Measurements from ENCODE around the gene C4orf50.
"Not testable (repeated sequence)": the region's sequence is repeated elsewhere in the genome, so short reads cannot be mapped to it uniquely, and the experiment has no call there.

Gene C4orf50

GRCh38 chr4:5887011-5887360 lies 131.2 kb downstream of the C4orf50 start:
- no peak for DNase-seq

DNA sequence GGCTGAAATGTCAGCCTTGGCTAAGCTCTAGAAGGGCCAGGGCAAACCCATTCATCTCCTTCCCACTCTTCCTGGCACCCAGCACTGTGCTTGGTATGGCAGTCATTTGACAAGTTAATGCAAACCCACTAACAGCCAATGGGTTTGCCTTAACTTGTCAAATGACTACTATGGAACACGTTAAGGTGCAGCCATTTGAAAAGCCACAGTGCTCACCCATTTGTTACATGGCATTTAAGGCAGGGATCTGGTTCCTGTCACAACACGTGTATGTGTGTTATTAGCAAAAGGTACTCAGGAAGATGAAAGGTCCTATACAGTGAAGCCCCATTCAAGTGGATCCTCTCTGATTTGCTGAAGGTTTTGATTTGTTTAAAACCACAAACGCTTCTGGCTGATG lies 132.5 kb downstream of the C4orf50 start:
- no peak for DNase-seq

DNA sequence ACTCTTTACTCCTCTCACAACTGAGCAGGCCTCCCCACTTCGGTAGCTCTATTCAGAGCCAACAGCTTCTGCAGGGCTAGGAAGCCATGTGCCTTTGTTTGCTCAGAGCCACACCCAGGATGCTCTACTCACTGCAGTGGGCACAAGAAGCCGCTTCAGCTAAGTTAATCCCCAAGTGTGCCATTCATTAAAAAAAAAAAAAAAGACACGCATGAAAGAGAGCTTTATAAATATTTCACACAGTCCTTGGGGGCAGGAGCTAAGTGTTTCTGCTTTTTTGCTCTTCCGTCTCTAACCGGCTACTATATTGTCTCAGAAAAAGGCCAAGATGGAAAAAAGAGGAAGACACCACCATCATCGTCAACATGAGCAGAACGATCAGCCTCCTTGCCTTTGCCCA lies 133.4 kb downstream of the C4orf50 start:
- DNase-seq, result no peak

- DNase-seq, result no peak
Observed at GRCh38 chr4:5883916-5884315, 134.3 kb downstream of the C4orf50 start.

DNA sequence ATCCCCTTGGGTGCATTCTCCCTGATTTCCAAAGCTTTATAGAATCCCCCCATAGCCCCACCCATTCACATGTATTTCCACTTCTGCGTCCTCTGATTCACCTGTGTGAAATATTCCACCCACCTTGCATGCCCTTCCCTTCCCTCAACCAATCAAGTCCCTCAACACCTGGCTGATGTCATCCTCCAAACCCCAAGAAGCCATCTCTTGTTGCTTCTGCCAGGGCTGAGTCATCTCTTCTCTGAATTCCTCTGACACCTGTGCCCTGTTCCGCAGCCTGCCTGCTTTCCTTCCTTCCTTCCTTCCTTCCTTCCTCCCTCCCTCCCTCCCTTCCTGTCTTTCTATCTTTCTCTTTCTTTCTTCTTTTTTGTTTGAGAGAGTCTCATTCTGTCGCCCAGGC lies 135.3 kb downstream of the C4orf50 start:
- DNase-seq, result no peak

DNA sequence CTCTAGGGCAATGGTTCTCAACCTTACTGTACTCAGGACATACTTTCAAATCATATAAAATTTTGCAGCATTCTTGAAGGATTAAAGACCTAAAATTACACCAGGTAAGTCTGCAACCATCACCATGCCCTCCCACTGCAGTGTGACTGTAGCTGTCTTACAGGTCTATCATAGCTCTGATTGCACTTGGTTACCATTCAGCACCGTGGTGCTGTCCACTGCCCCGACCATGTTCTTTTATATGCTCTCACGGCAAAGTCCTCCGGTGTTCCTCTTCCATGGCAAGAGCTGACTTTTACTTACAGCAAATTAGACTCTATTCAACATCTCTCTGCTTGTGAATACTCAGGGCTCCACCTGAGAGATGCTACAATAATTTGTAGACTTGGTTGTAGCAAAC lies 136.9 kb downstream of the C4orf50 start:
- no peak for DNase-seq

- DNase-seq, result no peak
Observed at GRCh38 chr4:5878359-5878758, 139.9 kb downstream of the C4orf50 start.

GRCh38 chr4:5877392-5877791 lies 140.8 kb downstream of the C4orf50 start:
- no peak for DNase-seq

DNA sequence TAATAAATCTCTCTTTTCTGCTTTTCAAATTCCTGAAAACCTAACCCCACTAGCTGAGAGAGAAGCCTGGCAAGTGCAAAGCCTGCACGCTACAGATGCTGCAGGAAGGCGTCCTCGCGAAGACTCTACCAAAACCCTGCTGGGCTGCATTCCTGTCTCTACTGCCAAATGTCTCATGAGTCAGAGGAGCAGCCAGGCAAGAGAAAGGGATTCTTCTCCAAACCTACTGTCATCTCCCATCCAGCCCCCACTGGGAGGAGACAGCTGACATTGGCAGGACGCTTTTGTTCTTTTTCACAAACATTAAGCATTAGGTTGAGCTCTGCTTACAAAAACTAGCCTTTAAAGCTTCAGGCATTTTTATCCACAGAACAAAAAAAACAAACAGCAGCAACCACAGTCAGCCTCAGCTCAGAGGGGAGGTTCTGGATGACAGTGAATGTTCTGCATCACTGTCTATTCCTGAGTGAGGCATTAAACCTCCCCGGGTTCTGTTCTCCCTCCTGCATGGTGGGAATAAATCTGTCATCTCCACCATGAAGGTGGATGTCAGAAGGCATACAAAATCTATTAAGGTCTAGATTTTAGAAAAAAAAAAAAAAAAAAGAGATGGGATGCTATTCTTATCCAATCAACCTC lies 143.3 kb downstream of the C4orf50 start:
- no peak for DNase-seq

DNA sequence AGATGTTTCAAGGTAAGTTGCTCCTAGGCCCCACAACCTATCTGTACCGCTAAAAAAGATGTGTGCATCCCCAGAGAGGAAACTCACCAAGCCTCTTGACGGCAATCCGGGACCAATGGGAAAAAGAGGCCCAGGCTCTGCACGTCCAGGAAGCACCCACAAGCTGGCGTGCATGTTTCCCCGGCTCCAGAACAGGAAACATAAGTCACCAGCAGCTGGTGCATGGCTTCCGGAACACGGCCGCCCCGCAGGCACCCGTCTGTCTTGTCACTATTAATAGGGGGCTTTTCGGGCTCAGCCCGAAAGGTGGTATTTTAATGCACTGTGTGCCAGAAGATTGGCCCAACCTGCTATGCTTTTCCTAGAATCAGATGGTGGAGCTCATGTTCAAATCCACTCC lies 147.5 kb downstream of the C4orf50 start:
- no peak for DNase-seq

DNA sequence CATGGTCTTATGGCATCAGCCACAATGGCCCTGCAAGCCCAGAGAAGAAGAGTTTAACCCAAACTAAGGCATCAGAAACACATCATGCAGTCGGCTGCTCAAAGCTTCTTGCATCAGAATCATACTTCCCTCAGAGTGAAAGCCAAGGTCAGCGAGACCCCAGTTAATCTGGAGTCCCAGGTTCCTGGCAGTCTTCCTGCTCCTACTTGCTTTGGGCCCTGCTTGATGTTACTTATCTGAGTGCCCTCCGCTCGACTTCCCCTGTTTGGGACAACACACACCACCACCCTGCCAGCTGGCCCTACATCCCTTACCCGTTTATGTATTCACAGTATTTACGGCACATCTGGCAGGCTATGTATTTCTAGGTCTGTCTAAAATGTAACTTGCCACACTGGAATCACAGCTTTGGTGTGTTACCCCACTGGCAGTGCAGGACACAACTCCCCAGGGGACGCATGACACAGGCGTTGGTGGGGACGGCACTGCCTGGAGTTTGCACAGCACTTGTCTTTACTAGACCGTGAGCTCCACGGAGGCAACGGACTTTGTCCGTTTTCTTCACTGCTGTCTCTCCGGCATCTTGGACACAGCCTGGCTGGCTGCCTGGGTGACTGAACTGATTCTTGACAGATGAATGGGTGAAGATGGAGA lies 148.1 kb downstream of the C4orf50 start:
- no peak for DNase-seq

DNA sequence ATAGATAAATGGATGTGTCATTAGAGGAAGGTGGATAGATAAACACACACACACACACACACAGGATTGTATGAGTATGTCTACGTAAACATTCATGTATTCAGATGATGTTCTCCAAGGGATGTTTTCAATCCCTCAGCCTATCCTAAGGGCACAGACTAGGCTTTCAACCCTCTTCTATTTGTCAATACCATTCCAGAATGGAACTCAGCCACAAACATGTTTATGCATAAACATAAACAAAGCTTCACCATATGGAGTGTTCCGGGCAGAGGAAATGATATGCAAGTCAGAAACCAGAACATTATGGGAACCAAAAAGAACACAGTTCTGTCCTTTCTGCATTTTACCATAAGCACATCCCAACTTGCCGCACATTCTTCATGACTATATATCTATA lies 150.4 kb downstream of the C4orf50 start:
- no peak for DNase-seq

DNA sequence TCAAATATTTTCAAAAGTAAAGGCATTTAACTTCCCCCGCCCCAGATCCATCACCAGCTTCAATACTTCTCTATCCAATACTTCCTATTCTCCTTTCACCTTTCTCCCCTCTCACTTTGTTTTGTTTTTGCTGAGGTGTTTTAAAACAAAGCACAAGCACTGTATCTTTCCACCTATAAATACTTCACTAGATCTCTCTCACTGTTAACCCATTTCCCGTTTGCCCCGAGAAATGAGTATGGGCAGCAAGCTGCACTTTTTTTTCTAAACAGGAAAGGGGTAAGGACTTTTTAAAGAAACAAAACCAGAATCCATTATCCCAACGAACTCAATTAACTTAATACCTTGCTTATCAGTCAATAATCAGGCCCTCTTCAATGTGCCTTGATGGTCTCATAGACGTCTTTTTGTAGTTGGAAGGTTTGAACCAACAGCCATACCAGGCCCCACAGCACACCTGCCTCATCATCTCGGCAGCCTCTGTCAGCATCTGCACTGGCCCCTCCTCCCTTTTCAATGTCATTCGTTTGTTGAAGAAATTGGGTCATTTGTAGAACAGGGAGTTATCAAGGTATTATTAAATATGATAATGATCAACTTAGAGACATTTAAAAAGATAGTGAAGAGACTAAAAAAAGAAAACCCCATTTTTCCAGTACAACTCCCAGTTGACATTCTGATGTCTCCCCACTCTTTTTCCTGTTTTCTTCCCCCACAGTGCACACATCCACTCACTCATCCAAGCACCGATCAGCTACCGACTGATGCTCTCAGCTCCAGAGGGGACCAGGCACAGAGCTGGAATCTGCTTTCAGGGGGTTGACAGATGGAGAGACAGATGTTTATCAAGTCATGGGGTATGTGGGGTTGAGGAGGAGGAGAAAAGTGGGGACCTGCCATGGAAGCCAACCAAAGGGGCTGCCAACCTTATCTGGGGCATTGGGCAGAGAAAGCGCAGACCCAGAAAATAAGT lies 151.1 kb downstream of the C4orf50 start:
- no peak for DNase-seq

DNA sequence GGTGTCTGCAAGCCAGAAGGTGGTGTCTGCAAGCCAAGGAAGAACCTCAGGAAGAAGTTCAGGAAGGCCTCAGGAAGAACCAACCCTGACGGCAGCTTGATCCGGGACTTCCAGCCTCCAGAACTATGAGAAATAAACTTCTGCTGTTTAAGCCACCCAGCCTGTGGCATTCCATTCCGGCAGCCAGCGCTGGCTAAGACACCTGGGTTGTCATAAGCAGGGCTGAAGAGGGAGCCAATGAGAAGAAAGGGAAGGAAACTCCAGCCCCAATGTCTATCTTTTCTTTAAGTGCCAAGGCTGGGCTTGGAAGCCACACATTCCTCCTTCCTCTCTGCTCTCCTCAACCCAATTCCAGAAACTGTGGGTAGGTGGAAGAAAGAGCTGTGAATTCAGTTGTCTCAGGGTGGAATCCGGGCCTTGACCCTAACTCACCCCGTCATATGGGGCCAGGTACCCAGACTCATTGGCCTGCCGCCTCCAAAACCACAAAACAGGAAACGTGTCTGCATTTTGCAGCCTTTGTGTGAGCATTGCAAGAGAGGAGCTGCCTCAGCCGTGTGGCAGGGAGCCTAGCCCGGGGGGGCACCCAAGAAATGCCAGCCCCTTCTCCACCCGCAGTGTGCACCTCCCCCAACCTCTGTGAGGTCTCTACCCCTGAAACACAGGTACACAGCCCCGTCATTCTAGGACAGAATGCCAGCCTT lies 152.2 kb downstream of the C4orf50 start:
- no peak for DNase-seq

DNA sequence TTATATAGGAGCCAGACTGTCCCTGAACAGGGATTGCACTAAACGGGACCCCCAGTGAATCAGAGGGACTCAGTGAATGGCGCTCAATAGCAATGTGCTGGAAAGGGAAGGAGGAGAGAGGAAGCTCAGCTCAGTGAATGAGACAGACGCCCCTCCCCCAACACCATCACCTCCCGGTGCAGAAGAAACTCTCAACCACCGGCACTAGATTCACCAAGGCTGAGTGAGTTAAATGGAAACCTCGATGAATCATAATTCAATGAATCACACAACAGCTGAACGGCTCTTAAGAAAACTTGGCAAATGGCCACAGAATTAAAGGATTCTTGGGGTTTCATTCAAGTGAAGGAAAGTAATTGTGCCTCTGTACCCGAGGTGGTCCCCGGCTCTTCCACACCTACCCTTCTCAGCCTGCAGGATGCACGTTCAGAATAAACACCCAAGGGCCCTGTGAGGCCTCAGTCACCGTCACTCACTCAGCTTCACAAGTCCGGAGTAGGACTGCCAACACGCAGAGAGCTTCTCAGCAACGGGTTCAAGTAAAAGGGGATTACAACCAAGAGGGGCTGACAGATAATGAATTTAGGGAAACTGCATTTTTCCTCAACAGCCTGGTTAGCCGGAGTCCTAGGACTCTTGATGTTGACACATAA lies 154.6 kb downstream of the C4orf50 start:
- DNase-seq, result no peak

DNA sequence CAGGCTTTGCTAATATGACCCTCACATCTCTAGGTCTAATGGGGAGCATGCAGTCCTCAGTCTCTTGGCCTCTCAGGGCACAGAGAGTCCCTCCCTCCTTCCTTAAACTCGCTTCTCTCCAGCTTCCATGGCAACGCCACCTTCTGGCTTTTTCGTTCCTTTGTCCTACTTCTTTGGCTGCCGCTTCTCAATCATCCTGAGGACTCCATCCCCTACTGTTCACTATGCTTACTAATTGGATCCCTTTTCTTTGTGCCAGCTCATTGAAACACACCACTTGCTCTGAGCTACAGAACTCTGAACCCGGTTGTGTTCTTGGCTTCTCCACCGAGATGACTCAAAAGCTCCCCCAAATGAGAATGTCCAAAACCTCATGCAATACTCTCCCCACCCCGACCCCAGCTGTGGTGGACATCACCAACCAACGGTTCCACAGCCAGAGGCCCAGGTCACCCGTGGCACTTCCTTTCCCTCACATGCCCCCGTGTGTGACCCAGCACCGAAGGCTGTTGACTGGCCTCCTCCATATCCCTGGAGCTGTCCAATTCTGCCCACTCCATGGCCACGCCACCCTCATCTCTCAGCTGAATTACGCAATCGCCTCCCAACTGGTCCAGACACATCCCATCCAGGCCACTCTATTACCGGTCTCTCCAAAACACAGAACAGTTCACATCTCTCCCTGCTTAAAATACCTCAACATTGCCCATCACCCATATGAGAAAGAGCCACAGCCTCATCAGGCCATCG lies 160.0 kb downstream of the C4orf50 start:
- no peak for DNase-seq

GRCh38 chr4:5857199-5857598 lies 161.0 kb downstream of the C4orf50 start:
- no peak for DNase-seq

DNA sequence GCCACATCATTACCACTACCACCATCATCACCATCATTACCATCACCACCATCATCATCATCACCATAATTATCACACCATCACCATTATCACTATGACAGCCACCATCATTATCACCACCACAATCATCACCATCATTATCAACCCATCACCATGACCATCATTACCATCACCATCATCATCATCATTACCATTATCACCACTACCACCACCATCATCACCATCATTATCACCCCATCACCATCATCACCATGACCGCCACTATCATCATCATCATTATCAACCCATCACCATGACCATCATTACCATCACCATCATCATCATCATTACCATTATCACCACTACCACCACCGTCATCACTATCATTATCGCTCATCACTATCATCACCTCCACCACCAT lies 161.9 kb downstream of the C4orf50 start:
- DNase-seq, result not testable (repeated sequence)

DNA sequence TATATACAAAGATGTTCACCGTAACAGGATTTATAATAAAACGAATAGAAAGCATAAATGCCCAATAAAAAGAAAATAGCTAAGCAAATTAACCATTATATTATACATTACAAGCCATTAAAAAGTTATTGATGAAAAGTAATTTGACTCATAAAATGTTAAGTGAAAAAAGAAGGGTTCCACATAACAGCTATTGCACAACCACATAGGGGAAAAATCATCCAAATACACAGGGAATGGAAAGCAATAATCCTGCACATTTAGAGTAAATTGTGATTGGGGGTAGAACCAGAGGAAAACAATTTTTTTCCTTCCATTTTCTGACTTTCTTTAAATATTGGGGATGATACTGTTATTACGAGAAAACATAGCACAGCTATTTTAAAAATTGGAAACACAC lies 163.3 kb downstream of the C4orf50 start:
- DNase-seq, result no peak

GRCh38 chr4:5852523-5853202 lies 165.6 kb downstream of the C4orf50 start:
- no peak for DNase-seq

GRCh38 chr4:5851637-5852301 lies 166.5 kb downstream of the C4orf50 start:
- no peak for DNase-seq

Data from bone marrow (tissue), 2 donors.